ENCODE results near the gene CLDN34.

Gene CLDN34

DNA sequence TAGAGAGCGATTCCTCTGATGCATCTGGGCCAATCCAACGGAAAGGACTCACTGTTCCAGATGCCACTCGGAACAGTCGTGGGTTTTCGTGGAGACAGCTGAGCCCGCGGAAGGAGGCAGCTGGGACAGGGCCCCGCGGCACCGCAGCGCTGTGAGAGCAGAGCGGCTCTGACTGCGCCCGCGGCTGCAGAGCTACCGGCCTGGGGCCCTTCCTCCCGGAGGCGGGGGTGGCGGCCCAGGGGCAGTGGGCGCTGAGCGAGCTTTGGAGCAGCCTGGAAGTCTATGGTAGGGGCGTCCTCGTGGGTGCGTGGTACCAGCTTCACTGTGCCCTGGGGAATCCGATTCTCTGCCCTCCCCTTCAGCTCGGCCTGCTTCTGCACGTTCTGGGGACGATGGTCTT lies 24.9 kb downstream of the CLDN34 start:
- TF ChIP-seq, protein P1, sequence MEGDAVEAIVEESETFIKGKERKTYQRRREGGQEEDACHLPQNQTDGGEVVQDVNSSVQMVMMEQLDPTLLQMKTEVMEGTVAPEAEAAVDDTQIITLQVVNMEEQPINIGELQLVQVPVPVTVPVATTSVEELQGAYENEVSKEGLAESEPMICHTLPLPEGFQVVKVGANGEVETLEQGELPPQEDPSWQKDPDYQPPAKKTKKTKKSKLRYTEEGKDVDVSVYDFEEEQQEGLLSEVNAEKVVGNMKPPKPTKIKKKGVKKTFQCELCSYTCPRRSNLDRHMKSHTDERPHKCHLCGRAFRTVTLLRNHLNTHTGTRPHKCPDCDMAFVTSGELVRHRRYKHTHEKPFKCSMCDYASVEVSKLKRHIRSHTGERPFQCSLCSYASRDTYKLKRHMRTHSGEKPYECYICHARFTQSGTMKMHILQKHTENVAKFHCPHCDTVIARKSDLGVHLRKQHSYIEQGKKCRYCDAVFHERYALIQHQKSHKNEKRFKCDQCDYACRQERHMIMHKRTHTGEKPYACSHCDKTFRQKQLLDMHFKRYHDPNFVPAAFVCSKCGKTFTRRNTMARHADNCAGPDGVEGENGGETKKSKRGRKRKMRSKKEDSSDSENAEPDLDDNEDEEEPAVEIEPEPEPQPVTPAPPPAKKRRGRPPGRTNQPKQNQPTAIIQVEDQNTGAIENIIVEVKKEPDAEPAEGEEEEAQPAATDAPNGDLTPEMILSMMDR (conservative IDR thresholded peaks at IDR 0.05; ENCODE audit: low read depth, low read length) = no peak
- no peak overlapping the region for H3K4me3 ChIP-seq (ENCODE audit: low read length)
- no peak for DNase-seq (ENCODE audit: low read depth)

DNA sequence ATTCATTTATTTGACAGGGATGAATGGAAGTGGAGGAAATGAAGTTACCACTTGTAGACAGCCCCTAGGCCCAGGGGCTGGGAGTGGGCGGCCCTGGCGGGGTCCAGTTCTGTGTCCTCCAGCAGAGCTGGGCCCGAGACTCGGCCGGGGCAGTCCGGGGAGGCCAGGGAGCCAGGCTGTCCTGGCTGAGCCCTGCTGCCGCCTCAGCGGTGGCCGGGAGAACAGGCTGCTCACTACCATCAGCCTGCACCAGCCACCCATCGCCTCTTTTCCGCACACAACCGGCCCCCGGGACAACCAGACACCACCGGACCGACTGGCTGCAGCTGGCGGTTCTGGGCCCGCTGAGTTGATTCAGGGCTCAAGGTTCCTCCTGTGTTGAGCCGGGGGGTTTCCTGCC lies 25.6 kb downstream of the CLDN34 start:
- DNase-seq (ENCODE audit: low read depth) = no peak
- no peak overlapping the region for H3K4me3 ChIP-seq (ENCODE audit: low read length)
- TF ChIP-seq, protein P1 (conservative IDR thresholded peaks at IDR 0.05; ENCODE audit: low read depth, low read length) = no peak

DNA sequence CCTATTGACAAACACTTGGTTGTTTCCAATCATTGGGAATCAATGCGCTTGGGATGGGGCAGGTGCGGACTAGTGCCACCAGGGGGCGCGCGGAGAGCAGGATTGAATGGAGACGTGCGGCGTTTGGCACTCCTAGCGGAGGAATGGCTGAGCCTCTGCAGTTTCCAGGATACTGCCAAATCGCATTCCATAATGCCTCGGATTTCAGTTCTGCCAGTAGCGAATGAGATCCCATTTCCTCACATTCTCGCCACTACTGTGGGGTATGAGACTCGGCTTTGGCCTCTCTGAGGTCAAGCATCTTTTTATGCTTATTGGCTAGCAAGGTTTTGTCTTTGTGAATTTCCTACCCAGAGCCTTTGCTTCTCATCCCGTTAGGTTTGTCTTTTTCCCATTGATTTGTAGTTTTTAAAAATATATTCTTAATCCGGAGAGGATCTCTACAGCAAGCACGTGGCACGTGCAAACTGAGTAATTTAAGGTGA lies 28.7 kb downstream of the CLDN34 start:
- H3K4me3 ChIP-seq (ENCODE audit: low read length) = no peak overlapping the region
- TF ChIP-seq, protein P1 (conservative IDR thresholded peaks at IDR 0.05; ENCODE audit: low read depth, low read length) = peak; percentile 85
- peak; percentile 52 for DNase-seq (ENCODE audit: low read depth)

DNA sequence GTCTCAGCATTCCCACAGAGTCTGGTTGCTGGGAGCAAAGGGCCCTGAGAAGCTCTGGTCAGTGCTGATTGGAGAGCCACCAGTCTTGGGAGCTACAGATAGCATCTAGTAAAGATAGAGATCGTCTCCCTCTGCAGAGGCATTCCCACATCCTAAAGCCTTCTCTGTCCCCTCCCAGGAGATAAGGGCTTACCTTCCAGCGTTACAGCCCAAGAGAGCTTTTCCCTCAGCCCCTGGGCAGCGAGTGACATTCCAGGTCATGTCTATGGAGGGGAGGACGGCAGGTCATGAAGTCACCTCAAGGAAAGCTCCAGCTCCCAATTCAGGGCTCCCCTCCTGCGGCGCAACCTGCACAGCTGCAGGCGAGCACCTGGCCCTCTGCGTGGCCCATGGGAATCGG lies 29.9 kb downstream of the CLDN34 start:
- no peak overlapping the region for H3K4me3 ChIP-seq (ENCODE audit: low read length)
- DNase-seq (ENCODE audit: low read depth) = no peak
- TF ChIP-seq, protein P1 (conservative IDR thresholded peaks at IDR 0.05; ENCODE audit: low read depth, low read length) = no peak

DNA sequence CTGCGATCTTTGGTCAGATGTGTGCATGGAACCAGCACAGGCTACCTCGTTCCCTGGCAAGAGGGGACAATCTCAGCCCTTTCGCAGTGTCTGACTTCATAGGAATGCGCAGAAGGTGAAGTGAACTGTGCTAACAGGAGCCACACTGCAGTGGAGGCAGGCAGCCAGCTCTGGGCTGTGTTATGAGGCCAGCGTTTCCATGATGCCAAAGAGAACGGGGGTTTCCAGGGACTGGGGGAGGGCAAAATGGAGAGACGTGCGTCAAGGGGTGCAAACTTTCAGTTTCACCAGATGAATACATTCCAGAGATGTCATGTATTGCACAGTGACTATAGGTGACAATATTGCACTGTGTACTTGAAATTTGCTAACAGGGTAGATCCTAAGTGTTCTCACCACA lies 30.4 kb downstream of the CLDN34 start:
- no peak overlapping the region for H3K4me3 ChIP-seq (ENCODE audit: low read length)
- TF ChIP-seq, protein P1 (conservative IDR thresholded peaks at IDR 0.05; ENCODE audit: low read depth, low read length) = no peak
- DNase-seq (ENCODE audit: low read depth) = no peak

DNA sequence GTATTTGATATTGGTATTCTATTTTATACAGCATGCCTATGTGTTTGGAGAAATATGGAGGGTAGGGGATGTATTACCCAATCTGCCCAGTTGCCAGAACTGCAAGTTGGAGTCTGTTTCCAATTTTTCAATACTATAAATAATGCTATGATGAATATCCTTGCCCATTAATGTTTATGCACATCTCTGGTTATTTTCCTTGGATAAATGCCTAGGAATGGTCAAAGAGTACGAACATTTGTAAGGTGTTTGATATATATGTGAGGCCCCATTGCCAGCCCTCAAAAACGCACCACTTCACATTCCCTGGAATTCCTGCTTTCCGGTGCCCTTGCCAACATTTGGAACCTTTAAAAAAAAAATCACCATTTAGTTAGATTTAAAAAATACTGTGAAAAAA lies 34.3 kb downstream of the CLDN34 start:
- no peak overlapping the region for H3K4me3 ChIP-seq (ENCODE audit: low read length)
- TF ChIP-seq, protein P1 (conservative IDR thresholded peaks at IDR 0.05; ENCODE audit: low read depth, low read length) = no peak
- no peak for DNase-seq (ENCODE audit: low read depth)

DNA sequence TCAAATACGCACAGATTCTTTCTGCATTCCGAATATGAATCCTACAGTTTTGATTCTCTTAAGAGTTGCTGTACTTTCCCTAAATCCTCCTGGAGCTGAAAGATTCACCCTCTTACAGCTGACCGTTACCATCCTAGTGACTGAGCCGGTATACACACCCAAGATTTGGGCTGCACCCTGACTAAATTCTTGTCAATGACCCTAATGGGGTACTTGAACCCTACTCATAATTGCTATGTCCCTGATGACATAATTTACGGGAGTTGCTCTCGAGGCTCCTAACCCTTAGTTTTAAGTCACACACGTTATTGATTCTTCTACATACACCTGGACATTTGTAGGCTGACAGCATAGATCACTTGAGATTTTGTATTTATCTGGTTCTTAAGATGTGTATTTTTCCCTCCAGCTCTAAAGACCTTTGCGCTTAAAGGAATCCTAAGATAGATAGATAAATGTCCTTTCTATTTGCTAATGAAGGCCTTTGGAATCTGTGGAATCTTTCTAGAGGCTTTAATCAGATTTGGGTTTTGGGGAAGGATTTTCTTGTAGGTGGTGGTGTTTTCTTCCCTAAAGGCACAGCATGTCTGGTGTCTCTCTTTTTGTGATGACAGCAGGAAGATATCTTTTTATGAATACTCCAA lies 37.8 kb downstream of the CLDN34 start:
- DNase-seq (ENCODE audit: low read depth) = no peak
- TF ChIP-seq, protein P1 (conservative IDR thresholded peaks at IDR 0.05; ENCODE audit: low read depth, low read length) = no peak
- no peak overlapping the region for H3K4me3 ChIP-seq (ENCODE audit: low read length)
